Activated gamma-delta T cell treated with anti-CD3 and anti-CD28 coated beads, Interleukin-2, amount 50 U/mL, for 16 hours (primary cell): ENCODE measurements around the gene NUTM2B.
"Not testable (repeated sequence)": the region's sequence is repeated elsewhere in the genome, so short reads cannot be mapped to it uniquely, and the experiment has no call there.

Experiments
- DNase-seq: peaks from one replicate; pipeline ENCODE4 v3.0.0-alpha.2; 2020; ENCODE audit warnings: low read depth

NUTM2B gene

DNA sequence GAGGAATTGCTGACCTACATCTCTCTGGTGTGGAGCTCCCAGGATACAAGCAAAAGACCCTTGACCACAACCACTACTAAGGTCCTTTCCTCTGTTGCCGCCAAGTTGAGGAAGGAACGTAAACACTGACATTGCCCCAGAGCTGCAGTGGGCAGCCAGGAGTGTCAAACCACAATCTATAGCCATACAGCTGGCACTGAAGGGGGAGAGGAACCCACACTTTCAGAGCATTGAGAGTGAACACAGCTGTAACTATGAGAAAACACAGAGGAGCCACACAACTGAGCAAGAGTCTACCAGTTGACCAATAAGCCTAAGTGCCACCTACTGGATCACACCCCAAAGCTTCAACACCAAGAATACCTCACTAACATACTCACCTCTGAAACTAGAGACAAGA is 45.5 kb downstream of the NUTM2B start:
- not testable (repeated sequence) for DNase-seq

DNA sequence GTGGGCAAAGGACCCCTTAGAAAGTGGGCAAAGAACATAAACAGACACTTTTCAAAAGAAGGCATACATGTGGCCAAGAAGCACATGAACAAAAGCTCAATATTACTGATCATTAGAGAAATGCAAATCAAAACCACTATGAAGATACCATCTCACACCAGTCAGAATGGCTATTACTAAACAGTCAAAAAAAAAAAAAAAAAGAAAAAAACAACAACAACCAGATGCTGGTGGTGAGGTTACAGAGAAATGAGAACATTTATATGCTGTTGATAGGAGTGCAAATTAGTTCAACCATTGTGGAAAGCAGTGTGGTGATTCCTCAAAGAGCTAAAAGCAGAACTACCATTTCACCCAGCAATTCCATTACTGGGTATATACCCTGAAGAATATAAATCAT is 50.6 kb downstream of the NUTM2B start:
- DNase-seq, result not testable (repeated sequence)

DNA sequence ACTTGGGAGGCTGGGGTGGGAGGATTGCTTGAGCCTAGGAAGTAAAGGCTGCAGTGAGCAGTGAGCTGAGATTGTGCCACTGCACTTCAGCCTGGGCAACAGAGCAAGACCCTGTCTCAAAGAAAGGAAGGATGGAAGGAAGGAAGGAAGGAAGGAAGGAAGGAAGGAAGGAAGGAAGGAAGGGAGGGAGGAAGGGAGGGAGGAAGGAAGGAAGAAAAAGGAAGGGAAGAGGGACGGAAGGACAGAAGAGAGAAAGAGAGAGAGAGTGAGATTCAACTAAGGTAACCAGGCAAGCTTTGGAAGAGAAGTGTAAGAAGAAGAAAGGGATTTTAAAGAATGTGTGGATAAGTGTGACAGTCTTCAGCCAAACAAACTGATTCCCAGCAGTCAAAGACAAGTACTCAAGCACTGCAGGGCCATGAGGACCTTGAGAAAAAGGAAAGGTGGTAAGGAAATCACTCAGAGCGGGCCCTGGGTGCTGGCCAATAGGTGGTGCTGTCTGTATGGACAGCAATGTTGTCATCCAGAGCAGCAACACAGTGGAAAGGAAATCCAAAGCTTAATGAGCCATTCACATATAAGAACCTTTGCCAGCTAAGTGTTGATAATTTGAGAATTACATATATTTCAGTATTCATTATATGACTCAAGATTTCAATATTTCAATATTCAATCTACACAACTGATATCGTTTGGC is 55.4 kb downstream of the NUTM2B start:
- DNase-seq, result not testable (repeated sequence)
